Measurements from ENCODE around the gene CLEC4M.

- TF ChIP-seq YY1 (IDR thresholded peaks at IDR 0.05; ENCODE audit: insufficient read depth, insufficient read length) (no peak), SUZ12 (IDR thresholded peaks at IDR 0.05; ENCODE audit: extremely low read depth, insufficient read depth, insufficient read length) (no peak), ZNF274 (IDR thresholded peaks at IDR 0.05; ENCODE audit: low read depth, low read length) (no peak)
These were observed 31.4 kb upstream of the CLEC4M start for GRCh38 chr19:7731615-7732014.

Measured in NT2/D1 (cell line).